ENCODE results near the gene KRTAP12-1. TPM values are rescaled to one million over a fixed set of nuclear protein-coding genes. Genes with fewer than 3 reads are reported as not detected.

The KRTAP12-1 gene
- total and polyA plus RNA-seq, 2 experiments from 2014 or later: not detected

GRCh38 chr21:44637018-44637850 lies 44.7 kb downstream of the KRTAP12-1 start, which contains the start of gene KRTAP10-10:
KRTAP10-10 (plus strand) TSS chr21:44637356; CDS start chr21:44637418, 62 bp downstream.
- Histone ChIP-seq H3K4me3 (no peak within 1 kb of the TSS), H2AFZ (no peak within 1 kb of the TSS), H3K27ac (no peak within 1 kb of the TSS), H3K9ac (no peak within 1 kb of the TSS), H3F3A (ENCODE audit: insufficient read depth) (no peaks in the 10 kb centered on the region), H3K4me1 (ENCODE audit: insufficient read depth) (no peaks in the 10 kb centered on the region), H3K36me3 (ENCODE audit: low read depth) (no peaks in the 10 kb centered on the region), H3K79me2 (ENCODE audit: insufficient read depth) (no peaks in the 10 kb centered on the region), H3K27me3 (replicated peaks; ENCODE audit: insufficient read depth) (no peaks in the 10 kb centered on the region), H3K4me2 (ENCODE audit: unreplicated experiment) (no peak within 1 kb of the TSS), H3K9me2 (ENCODE audit: insufficient read depth) (no peaks in the 10 kb centered on the region), H4K20me1 (ENCODE audit: insufficient read depth) (no peaks in the 10 kb centered on the region), H3K9me3 (ENCODE audit: low read depth) (peaks cover under 1% of the 10 kb centered on the region)
- WGBS, 2 experiments (ENCODE audit: low coverage in 1 of 2, low lambda C conversion rate in 2 of 2, missing lambda C conversion rate in 2 of 2): 30 to 32% methylated on average over 21 of the region's 21 CpGs
- DNase-seq: no peak
- TF ChIP-seq EZH2 (IDR thresholded peaks at IDR 0.05; ENCODE audit: insufficient read depth, poor library complexity, severe bottlenecking) (no peak), EZH2phosphoT487 (IDR thresholded peaks at IDR 0.05; ENCODE audit: insufficient read depth, low read depth) (no peak)
- in situ Hi-C loops (cut with MboI): no loop called here

GRCh38 chr21:44636209-44637017 lies 45.5 kb downstream of the KRTAP12-1 start:
- in situ Hi-C loops (cut with MboI): no loop called here
- Histone ChIP-seq H3K27ac (no peak overlapping the region), H3K9me3 (ENCODE audit: low read depth) (peaks cover 4% of the 10 kb centered on the region), H3K9me2 (ENCODE audit: insufficient read depth) (no peaks in the 10 kb centered on the region), H3K27me3 (replicated peaks; ENCODE audit: insufficient read depth) (no peaks in the 10 kb centered on the region), H3F3A (ENCODE audit: insufficient read depth) (no peaks in the 10 kb centered on the region), H3K79me2 (ENCODE audit: insufficient read depth) (no peaks in the 10 kb centered on the region), H3K9ac (no peak overlapping the region), H3K4me2 (ENCODE audit: unreplicated experiment) (no peak overlapping the region), H3K36me3 (ENCODE audit: low read depth) (no peaks in the 10 kb centered on the region), H4K20me1 (ENCODE audit: insufficient read depth) (no peaks in the 10 kb centered on the region), H3K4me3 (no peak overlapping the region), H2AFZ (no peak overlapping the region), H3K4me1 (ENCODE audit: insufficient read depth) (no peaks in the 10 kb centered on the region)
- no peak for TF ChIP-seq EZH2phosphoT487 (IDR thresholded peaks at IDR 0.05; ENCODE audit: insufficient read depth, low read depth)
- DNase-seq: no peak
- 46 to 50% methylated on average over 15 of the region's 15 CpGs for WGBS, 2 experiments (ENCODE audit: low coverage in 1 of 2, low lambda C conversion rate in 2 of 2, missing lambda C conversion rate in 2 of 2)

GRCh38 chr21:44632067-44632466 lies 49.9 kb downstream of the KRTAP12-1 start:
- H4K20me1 ChIP-seq (ENCODE audit: insufficient read depth): no peaks in the 10 kb centered on the region
- WGBS, 2 experiments (ENCODE audit: low coverage in 1 of 2, low lambda C conversion rate in 2 of 2, missing lambda C conversion rate in 2 of 2): 63 to 64% methylated on average over 1 of the region's 1 CpG
- H3K9me3 ChIP-seq (ENCODE audit: low read depth): peaks cover 4% of the 10 kb centered on the region
- no peaks in the 10 kb centered on the region for H3K27me3 ChIP-seq (replicated peaks; ENCODE audit: insufficient read depth)
- no peak overlapping the region for H3K4me2 ChIP-seq (ENCODE audit: unreplicated experiment)
- no peaks in the 10 kb centered on the region for H3K79me2 ChIP-seq (ENCODE audit: insufficient read depth)
- no peak overlapping the region for H3K4me3 ChIP-seq
- no peak overlapping the region for H2AFZ ChIP-seq
- no peak for DNase-seq
- H3K27ac ChIP-seq: no peak overlapping the region
- no peaks in the 10 kb centered on the region for H3K36me3 ChIP-seq (ENCODE audit: low read depth)
- H3K9me2 ChIP-seq (ENCODE audit: insufficient read depth): no peaks in the 10 kb centered on the region
- TF ChIP-seq EZH2phosphoT487 (IDR thresholded peaks at IDR 0.05; ENCODE audit: insufficient read depth, low read depth) (no peak), EZH2 (IDR thresholded peaks at IDR 0.05; ENCODE audit: insufficient read depth, poor library complexity, severe bottlenecking) (no peak)
- H3F3A ChIP-seq (ENCODE audit: insufficient read depth): no peaks in the 10 kb centered on the region
- no peak overlapping the region for H3K9ac ChIP-seq
- in situ Hi-C loops (cut with MboI): no loop called here
- H3K4me1 ChIP-seq (ENCODE audit: insufficient read depth): no peaks in the 10 kb centered on the region

Small RNAs within 50 kb of the gene (small RNA-seq; reads per million reads assigned to genes)
- gene KRTAP12-6P (ENCODE audit: low read depth, low replicate concordance): not detected

Other genes starting within 250 kb of the KRTAP12-1 start
- gene LRRC3, start 226.7 kb downstream of the KRTAP12-1 start, total RNA-seq (2014; rRNA removed; shearing (Covaris generic)): 0.32 and 0.38 TPM in 2 replicates
- gene LRRC3, start 226.7 kb downstream of the KRTAP12-1 start, polyA plus RNA-seq (2016; fragmentation: Nextera tagmentation; extraction: Ambion mirVana): 0.28 and 0.29 TPM in 2 replicates
- gene KRTAP10-1, start 142.0 kb downstream of the KRTAP12-1 start, total RNA-seq (2014; rRNA removed; shearing (Covaris generic)): not detected in 2 replicates
- gene KRTAP10-1, start 142.0 kb downstream of the KRTAP12-1 start, polyA plus RNA-seq (2016; fragmentation: Nextera tagmentation; extraction: Ambion mirVana): not detected in 2 replicates
- not detected in 2 replicates for gene KRTAP10-2, start 130.7 kb downstream of the KRTAP12-1 start, total RNA-seq (2014; rRNA removed; shearing (Covaris generic))
- gene KRTAP10-2, start 130.7 kb downstream of the KRTAP12-1 start, polyA plus RNA-seq (2016; fragmentation: Nextera tagmentation; extraction: Ambion mirVana): not detected in 2 replicates
- gene KRTAP10-3, start 123.4 kb downstream of the KRTAP12-1 start, total RNA-seq (2014; rRNA removed; shearing (Covaris generic)): not detected in 2 replicates
- gene KRTAP10-3, start 123.4 kb downstream of the KRTAP12-1 start, polyA plus RNA-seq (2016; fragmentation: Nextera tagmentation; extraction: Ambion mirVana): not detected in 2 replicates
- gene KRTAP10-4, start 108.4 kb downstream of the KRTAP12-1 start, total RNA-seq (2014; rRNA removed; shearing (Covaris generic)): not detected in 2 replicates
- not detected in 2 replicates for gene KRTAP10-4, start 108.4 kb downstream of the KRTAP12-1 start, polyA plus RNA-seq (2016; fragmentation: Nextera tagmentation; extraction: Ambion mirVana)
- gene KRTAP10-5, start 101.6 kb downstream of the KRTAP12-1 start, total RNA-seq (2014; rRNA removed; shearing (Covaris generic)): not detected in 2 replicates
- not detected in 2 replicates for gene KRTAP10-5, start 101.6 kb downstream of the KRTAP12-1 start, polyA plus RNA-seq (2016; fragmentation: Nextera tagmentation; extraction: Ambion mirVana)
- gene KRTAP10-6, start 89.7 kb downstream of the KRTAP12-1 start, total RNA-seq (2014; rRNA removed; shearing (Covaris generic)): not detected in 2 replicates
- not detected in 2 replicates for gene KRTAP10-6, start 89.7 kb downstream of the KRTAP12-1 start, polyA plus RNA-seq (2016; fragmentation: Nextera tagmentation; extraction: Ambion mirVana)
- gene KRTAP10-7, start 81.6 kb downstream of the KRTAP12-1 start, total RNA-seq (2014; rRNA removed; shearing (Covaris generic)): not detected in 2 replicates
- not detected in 2 replicates for gene KRTAP10-7, start 81.6 kb downstream of the KRTAP12-1 start, polyA plus RNA-seq (2016; fragmentation: Nextera tagmentation; extraction: Ambion mirVana)
- gene KRTAP10-8, start 70.1 kb downstream of the KRTAP12-1 start, total RNA-seq (2014; rRNA removed; shearing (Covaris generic)): not detected in 2 replicates
- not detected in 2 replicates for gene KRTAP10-8, start 70.1 kb downstream of the KRTAP12-1 start, polyA plus RNA-seq (2016; fragmentation: Nextera tagmentation; extraction: Ambion mirVana)
- gene KRTAP10-9, start 55.1 kb downstream of the KRTAP12-1 start, total RNA-seq (2014; rRNA removed; shearing (Covaris generic)): not detected in 2 replicates
- gene KRTAP10-9, start 55.1 kb downstream of the KRTAP12-1 start, polyA plus RNA-seq (2016; fragmentation: Nextera tagmentation; extraction: Ambion mirVana): not detected in 2 replicates
- gene KRTAP10-10, start 44.8 kb downstream of the KRTAP12-1 start, total RNA-seq (2014; rRNA removed; shearing (Covaris generic)): not detected in 2 replicates
- not detected in 2 replicates for gene KRTAP10-10, start 44.8 kb downstream of the KRTAP12-1 start, polyA plus RNA-seq (2016; fragmentation: Nextera tagmentation; extraction: Ambion mirVana)
- not detected in 2 replicates for gene KRTAP10-11, start 35.7 kb downstream of the KRTAP12-1 start, total RNA-seq (2014; rRNA removed; shearing (Covaris generic))
- gene KRTAP10-11, start 35.7 kb downstream of the KRTAP12-1 start, polyA plus RNA-seq (2016; fragmentation: Nextera tagmentation; extraction: Ambion mirVana): not detected in 2 replicates
- gene KRTAP12-4, start 27.5 kb downstream of the KRTAP12-1 start, total RNA-seq (2014; rRNA removed; shearing (Covaris generic)): not detected in 2 replicates
- gene KRTAP12-4, start 27.5 kb downstream of the KRTAP12-1 start, polyA plus RNA-seq (2016; fragmentation: Nextera tagmentation; extraction: Ambion mirVana): not detected in 2 replicates
- not detected in 2 replicates for gene KRTAP12-3, start 24.2 kb downstream of the KRTAP12-1 start, total RNA-seq (2014; rRNA removed; shearing (Covaris generic))
- gene KRTAP12-3, start 24.2 kb downstream of the KRTAP12-1 start, polyA plus RNA-seq (2016; fragmentation: Nextera tagmentation; extraction: Ambion mirVana): not detected in 2 replicates
- not detected in 2 replicates for gene KRTAP12-2, start 15.2 kb downstream of the KRTAP12-1 start, total RNA-seq (2014; rRNA removed; shearing (Covaris generic))
- not detected in 2 replicates for gene KRTAP12-2, start 15.2 kb downstream of the KRTAP12-1 start, polyA plus RNA-seq (2016; fragmentation: Nextera tagmentation; extraction: Ambion mirVana)
- gene KRTAP10-12, start 15.0 kb upstream of the KRTAP12-1 start, total RNA-seq (2014; rRNA removed; shearing (Covaris generic)): not detected in 2 replicates
- not detected in 2 replicates for gene KRTAP10-12, start 15.0 kb upstream of the KRTAP12-1 start, polyA plus RNA-seq (2016; fragmentation: Nextera tagmentation; extraction: Ambion mirVana)
- not detected in 2 replicates for gene TSPEAR, start 29.4 kb upstream of the KRTAP12-1 start, total RNA-seq (2014; rRNA removed; shearing (Covaris generic))
- not detected in 2 replicates for gene TSPEAR, start 29.4 kb upstream of the KRTAP12-1 start, polyA plus RNA-seq (2016; fragmentation: Nextera tagmentation; extraction: Ambion mirVana)
- gene UBE2G2, start 119.7 kb upstream of the KRTAP12-1 start, total RNA-seq (2014; rRNA removed; shearing (Covaris generic)): 39.1 and 48.6 TPM in 2 replicates
- gene UBE2G2, start 119.7 kb upstream of the KRTAP12-1 start, polyA plus RNA-seq (2016; fragmentation: Nextera tagmentation; extraction: Ambion mirVana): 62.3 and 64.4 TPM in 2 replicates
- 97.3 and 110 TPM in 2 replicates for gene SUMO3, start 135.9 kb upstream of the KRTAP12-1 start, total RNA-seq (2014; rRNA removed; shearing (Covaris generic))
- gene SUMO3, start 135.9 kb upstream of the KRTAP12-1 start, polyA plus RNA-seq (2016; fragmentation: Nextera tagmentation; extraction: Ambion mirVana): 178 TPM in 2 replicates
- gene PTTG1IP, start 191.5 kb upstream of the KRTAP12-1 start, total RNA-seq (2014; rRNA removed; shearing (Covaris generic)): 680 and 814 TPM in 2 replicates
- gene PTTG1IP, start 191.5 kb upstream of the KRTAP12-1 start, polyA plus RNA-seq (2016; fragmentation: Nextera tagmentation; extraction: Ambion mirVana): 676 and 703 TPM in 2 replicates
- gene ITGB2, start 238.7 kb upstream of the KRTAP12-1 start, total RNA-seq (2014; rRNA removed; shearing (Covaris generic)): 1.3 and 2.1 TPM in 2 replicates
- gene ITGB2, start 238.7 kb upstream of the KRTAP12-1 start, polyA plus RNA-seq (2016; fragmentation: Nextera tagmentation; extraction: Ambion mirVana): 2.2 and 2.7 TPM in 2 replicates